ENCODE measurements around the gene SBF1. TPM values are rescaled to one million over a fixed set of nuclear protein-coding genes. Genes with fewer than 3 reads are reported as not detected.

The SBF1 gene, protein sequence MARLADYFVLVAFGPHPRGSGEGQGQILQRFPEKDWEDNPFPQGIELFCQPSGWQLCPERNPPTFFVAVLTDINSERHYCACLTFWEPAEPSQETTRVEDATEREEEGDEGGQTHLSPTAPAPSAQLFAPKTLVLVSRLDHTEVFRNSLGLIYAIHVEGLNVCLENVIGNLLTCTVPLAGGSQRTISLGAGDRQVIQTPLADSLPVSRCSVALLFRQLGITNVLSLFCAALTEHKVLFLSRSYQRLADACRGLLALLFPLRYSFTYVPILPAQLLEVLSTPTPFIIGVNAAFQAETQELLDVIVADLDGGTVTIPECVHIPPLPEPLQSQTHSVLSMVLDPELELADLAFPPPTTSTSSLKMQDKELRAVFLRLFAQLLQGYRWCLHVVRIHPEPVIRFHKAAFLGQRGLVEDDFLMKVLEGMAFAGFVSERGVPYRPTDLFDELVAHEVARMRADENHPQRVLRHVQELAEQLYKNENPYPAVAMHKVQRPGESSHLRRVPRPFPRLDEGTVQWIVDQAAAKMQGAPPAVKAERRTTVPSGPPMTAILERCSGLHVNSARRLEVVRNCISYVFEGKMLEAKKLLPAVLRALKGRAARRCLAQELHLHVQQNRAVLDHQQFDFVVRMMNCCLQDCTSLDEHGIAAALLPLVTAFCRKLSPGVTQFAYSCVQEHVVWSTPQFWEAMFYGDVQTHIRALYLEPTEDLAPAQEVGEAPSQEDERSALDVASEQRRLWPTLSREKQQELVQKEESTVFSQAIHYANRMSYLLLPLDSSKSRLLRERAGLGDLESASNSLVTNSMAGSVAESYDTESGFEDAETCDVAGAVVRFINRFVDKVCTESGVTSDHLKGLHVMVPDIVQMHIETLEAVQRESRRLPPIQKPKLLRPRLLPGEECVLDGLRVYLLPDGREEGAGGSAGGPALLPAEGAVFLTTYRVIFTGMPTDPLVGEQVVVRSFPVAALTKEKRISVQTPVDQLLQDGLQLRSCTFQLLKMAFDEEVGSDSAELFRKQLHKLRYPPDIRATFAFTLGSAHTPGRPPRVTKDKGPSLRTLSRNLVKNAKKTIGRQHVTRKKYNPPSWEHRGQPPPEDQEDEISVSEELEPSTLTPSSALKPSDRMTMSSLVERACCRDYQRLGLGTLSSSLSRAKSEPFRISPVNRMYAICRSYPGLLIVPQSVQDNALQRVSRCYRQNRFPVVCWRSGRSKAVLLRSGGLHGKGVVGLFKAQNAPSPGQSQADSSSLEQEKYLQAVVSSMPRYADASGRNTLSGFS (N-terminal part only)
- total RNA-seq: 10 to 100 TPM; 23.2 to 53.7 (median 32.3) TPM
- polyA plus RNA-seq: 10 to 100 TPM; 13.8 to 67.3 (median 17.3) TPM

GRCh38 chr22:50474710-50475651, at the start of gene SBF1:
SBF1 (minus strand) TSS chr22:50475035; CDS start chr22:50474840, 195 bp downstream.
- H3K9me3 ChIP-seq: no peaks in the 10 kb centered on the region
- no peak for TF ChIP-seq POLR2A (IDR thresholded peaks at IDR 0.05)
- TF ChIP-seq CTCF (IDR thresholded peaks at IDR 0.05): no peak
- TF ChIP-seq POLR2AphosphoS5 (IDR thresholded peaks at IDR 0.05): peak; percentile 26 to 68 (median 46)
- TF ChIP-seq EP300 (IDR thresholded peaks at IDR 0.05): no peak
- peaks cover 0 to 15% (median 5%) of the 10 kb centered on the region in 3 donors for H3K27me3 ChIP-seq
- WGBS, 2 donors: 2% methylated on average over 97 of the region's 97 CpGs
- H3K4me1 ChIP-seq: peaks cover 0 to 50% (median 48%) of the 10 kb centered on the region in 4 donors
- peak; percentile 95 for DNase-seq
- peak within 1 kb of the TSS; percentile 62 to 99 (median 90) for H3K4me3 ChIP-seq
- H3K36me3 ChIP-seq: no peaks in the 10 kb centered on the region
- peak within 1 kb of the TSS; percentile 82 to 91 (median 87) for H3K27ac ChIP-seq
- intact Hi-C loops (cut with DNase I): loop anchor here (1.0 to 2.0 kb wide), 2 partner anchors 32 to 50 kb away; partner anchors contain the start of genes LMF2 and SCO2

DNA sequence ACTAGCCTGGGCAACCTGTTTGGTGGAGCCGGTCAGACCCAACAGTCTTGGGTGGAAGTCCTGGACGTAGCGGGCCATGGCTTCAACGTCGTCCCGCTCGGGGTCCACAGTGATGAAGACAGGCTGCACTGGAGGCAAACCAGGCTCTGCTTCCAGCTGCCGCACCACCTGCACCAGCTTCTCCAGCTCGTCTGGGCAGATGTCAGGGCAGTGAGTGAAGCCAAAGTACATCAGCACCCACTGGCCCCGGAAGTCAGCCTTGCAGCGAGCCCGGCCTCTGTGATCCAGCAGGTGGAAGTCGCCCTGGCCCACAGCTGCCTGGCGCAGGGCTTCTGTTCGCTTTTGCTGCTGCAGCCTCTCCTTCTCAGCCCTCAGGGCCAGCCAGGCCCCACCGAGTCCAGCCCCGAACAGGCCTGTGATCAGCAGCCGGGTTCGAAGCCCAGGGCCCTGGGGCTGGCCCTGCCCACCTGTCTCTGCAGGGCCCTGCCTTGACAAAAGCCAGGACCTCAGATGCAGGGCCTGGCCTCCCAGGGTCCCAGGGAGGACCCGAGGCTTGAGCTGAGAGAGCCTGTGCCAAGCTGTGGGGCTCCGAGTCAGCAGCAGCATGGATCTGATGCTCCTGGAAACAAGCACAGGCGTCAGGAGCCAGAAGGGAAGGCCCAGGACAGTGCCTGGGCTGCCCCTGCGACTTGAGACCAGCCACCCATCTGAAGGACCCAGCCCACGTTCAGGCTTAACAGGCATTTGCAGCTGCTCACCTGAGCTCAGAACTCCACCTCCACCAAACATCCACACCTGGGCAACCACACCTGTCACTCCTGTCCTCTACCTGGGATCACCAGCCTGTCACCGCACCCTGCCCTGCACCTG, 49.2 kb upstream of the SBF1 start:
- intact Hi-C loops (cut with DNase I): loop anchor here (2.0 kb wide), 1 partner anchor 15 kb away; the partner anchor contains the start of gene NCAPH2
- peaks cover 0 to 43% (median 26%) of the 10 kb centered on the region in 4 donors for H3K4me1 ChIP-seq
- H3K4me3 ChIP-seq: peak overlapping the region; percentile 48 to 81 (median 74)
- peak; percentile 69 for DNase-seq
- peaks cover 28 to 52% (median 35%) of the 10 kb centered on the region in 4 donors for H3K36me3 ChIP-seq
- no peaks in the 10 kb centered on the region for H3K9me3 ChIP-seq
- no peak for TF ChIP-seq EP300 (IDR thresholded peaks at IDR 0.05)
- no peak for TF ChIP-seq CTCF (IDR thresholded peaks at IDR 0.05)
- TF ChIP-seq POLR2AphosphoS5 (IDR thresholded peaks at IDR 0.05): no peak
- TF ChIP-seq POLR2A (IDR thresholded peaks at IDR 0.05): no peak
- WGBS, 2 donors: 30 to 72% methylated on average over 25 of the region's 25 CpGs
- peaks cover 0 to 4% (median under 1%) of the 10 kb centered on the region in 3 donors for H3K27me3 ChIP-seq
- H3K27ac ChIP-seq: peak overlapping the region in 1 of 4 donors; percentile 94

DNA sequence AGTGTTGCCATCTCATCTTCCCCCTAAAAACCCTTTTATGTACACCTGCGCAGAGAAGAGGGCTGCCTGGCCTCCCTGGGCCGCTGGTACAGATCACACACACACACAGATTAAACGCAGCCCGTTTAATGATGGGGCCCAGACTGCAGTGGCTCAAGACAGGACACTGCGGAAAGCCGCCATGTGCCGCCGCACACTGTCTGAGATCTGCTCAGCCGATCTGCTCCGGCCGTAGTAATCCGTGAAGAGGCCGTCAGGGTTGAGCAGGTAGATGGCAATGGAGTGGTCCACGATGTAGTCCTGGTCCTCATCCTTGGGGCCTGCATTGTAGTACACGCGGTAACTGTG, 48.6 kb upstream of the SBF1 start:
- Histone ChIP-seq H3K4me3 (no peak overlapping the region), H3K4me1 (peaks cover 0 to 39% (median 26%) of the 10 kb centered on the region in 4 donors), H3K9me3 (no peaks in the 10 kb centered on the region), H3K36me3 (peaks cover 34 to 58% (median 40%) of the 10 kb centered on the region in 4 donors), H3K27ac (no peak overlapping the region), H3K27me3 (no peaks in the 10 kb centered on the region)
- no peak for DNase-seq
- 76 to 92% methylated on average over 16 of the region's 16 CpGs for WGBS, 2 donors
- no peak for TF ChIP-seq POLR2A (IDR thresholded peaks at IDR 0.05)
- no peak for TF ChIP-seq CTCF (IDR thresholded peaks at IDR 0.05)
- TF ChIP-seq EP300 (IDR thresholded peaks at IDR 0.05): no peak
- TF ChIP-seq POLR2AphosphoS5 (IDR thresholded peaks at IDR 0.05): no peak
- intact Hi-C loops (cut with DNase I): no loop called here

Measured in sigmoid colon (tissue), 7 donors.